Lower leg skin (tissue), 4 donors: ENCODE results near the gene LRRC26. TPM values are rescaled to one million over a fixed set of nuclear protein-coding genes. Genes with fewer than 3 reads are reported as not detected.

ENCODE experiments used
- DNase-seq, 2 donors: peaks; one replicate each; pipeline ENCODE4 v3.0.0-alpha.2; 2019; ENCODE audit warnings: low spot score in 2 of 2
- H3K4me3 ChIP-seq: fragments of 200-600 bp; sonication (generic); 2 replicates; pipeline ENCODE4 v1.5.1; 2017; ENCODE audit warnings: mild to moderate bottlenecking, low read depth; ENCODE audit not compliant: poor library complexity, severe bottlenecking
- POLR2A ChIP-seq, 2 donors: fragments of 450-650 bp; IDR thresholded peaks; one replicate each; pipeline ENCODE4 v1.6.1; 2016 to 2017; ENCODE audit warnings: antibody characterized with exemption in 2 of 2, mild to moderate bottlenecking in 1 of 2, moderate library complexity in 1 of 2
- WGBS, 2 donors: methylation state at CpG; one replicate each; pipeline ENCODE4 v1.1.5; 2018; 5-methylcytosine and 5-hydroxymethylcytosine counted together
- intact Hi-C: fragments of 100-400 bp; cut with DNase I; formaldehyde crosslinking; loops from one replicate; pipeline ENCODE4 v1.15.0; 2023; ENCODE audit warnings: low total_unique reads
- total RNA-seq, 4 donors: library from RNA; depleted of rRNA; stranded (reverse); fragments of >200 nt; gene quantifications; one replicate each; pipeline ENCODE4 v1.1.0, GENCODE V29; 2016
- TF ChIP-seq, protein P1 (sequence below), 3 donors: fragments of 450-650 bp; IDR thresholded peaks; one replicate each; pipeline ENCODE4 v1.5.1; 2016; ENCODE audit warnings: antibody characterized with exemption in 3 of 3, mild to moderate bottlenecking in 3 of 3, moderate library complexity in 2 of 3

Gene LRRC26
- total RNA-seq, 4 donors from 2014 or later, result 4.1 to 29.0 (median 21.3) TPM

DNA sequence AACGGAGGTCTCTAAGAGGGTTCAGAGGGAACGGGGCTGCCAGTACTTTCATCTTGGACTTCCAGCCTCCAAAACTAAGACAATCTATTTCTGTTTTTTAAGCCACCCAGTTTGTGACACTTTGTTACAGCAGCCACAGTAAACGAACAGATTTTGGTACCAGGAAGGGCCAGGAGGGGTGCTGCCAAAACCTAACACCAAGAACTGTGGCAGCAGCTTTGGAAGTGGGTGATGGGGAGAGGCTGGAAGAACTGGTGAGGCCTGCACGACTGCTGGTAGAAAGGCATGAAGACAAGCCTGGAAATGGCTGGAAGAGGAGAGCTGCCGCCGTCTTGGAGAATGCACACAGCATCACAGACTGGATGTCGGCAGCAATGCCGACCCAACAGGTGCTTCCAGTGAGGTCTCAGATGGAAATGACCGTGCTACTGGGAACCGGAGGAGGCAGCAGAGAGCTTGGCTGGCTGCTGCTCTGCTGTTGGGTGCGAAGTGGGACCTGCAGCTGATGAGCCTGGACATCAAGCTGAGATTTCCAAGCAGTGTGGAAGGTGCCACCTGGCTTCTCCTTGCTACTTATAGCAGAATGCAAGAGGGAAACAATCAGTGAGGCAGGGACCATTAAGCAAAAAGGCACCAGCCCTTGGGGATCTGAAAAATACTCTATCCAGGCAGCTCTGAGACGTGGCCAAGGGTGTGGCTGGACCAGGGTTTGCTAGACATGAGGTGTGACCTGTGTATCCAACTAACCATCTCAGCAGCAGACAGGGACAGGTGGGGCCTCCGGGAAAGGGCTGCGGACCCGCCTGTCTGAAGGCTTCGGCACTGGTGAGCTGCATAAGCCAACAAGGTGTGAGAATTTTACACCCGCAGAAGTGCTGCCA is 6.7 kb upstream of the LRRC26 start:
- 35 to 46% methylated on average over 17 of the region's 17 CpGs for WGBS, 2 donors
- no peak for DNase-seq
- intact Hi-C loops, result no loop called here
- no peak overlapping the region for H3K4me3 ChIP-seq
- TF ChIP-seq POLR2A (IDR thresholded peaks at IDR 0.05), result no peak
- TF ChIP-seq, protein P1, sequence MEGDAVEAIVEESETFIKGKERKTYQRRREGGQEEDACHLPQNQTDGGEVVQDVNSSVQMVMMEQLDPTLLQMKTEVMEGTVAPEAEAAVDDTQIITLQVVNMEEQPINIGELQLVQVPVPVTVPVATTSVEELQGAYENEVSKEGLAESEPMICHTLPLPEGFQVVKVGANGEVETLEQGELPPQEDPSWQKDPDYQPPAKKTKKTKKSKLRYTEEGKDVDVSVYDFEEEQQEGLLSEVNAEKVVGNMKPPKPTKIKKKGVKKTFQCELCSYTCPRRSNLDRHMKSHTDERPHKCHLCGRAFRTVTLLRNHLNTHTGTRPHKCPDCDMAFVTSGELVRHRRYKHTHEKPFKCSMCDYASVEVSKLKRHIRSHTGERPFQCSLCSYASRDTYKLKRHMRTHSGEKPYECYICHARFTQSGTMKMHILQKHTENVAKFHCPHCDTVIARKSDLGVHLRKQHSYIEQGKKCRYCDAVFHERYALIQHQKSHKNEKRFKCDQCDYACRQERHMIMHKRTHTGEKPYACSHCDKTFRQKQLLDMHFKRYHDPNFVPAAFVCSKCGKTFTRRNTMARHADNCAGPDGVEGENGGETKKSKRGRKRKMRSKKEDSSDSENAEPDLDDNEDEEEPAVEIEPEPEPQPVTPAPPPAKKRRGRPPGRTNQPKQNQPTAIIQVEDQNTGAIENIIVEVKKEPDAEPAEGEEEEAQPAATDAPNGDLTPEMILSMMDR (IDR thresholded peaks at IDR 0.05), result peak in 1 of 3 donors; percentile 29

DNA sequence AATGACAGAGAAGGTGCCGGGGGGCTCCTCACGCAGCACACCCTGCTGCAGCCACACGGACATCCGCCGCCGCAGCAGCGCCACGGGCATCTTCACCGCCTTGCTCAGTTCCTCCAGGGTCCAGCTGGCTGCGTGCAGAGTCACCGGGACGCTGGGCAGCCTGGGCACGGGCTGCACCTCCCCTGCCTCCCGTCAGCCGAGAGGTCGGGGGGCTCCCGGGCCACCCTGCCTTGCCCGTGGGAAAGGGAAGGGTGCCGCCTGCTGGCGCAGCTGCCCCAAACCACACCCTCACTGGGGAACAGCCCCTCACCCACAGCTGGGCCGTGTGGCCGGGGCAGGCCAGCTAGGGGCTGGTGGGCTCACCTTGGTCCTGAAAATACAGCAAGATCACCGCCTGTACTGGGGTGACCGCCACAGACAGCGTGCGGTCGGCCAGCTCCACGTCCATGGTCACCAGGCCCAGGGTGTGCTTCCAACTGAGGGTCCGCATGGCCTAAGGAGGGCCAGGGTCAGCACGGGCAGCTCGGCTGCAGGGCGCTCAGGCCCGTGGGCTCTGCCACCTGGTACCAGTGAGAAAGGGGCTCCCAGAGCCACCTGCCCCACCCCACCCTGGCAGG is 5.6 kb upstream of the LRRC26 start:
- 26 to 34% methylated on average over 7 to 19 of the region's 33 CpGs for WGBS, 2 donors
- TF ChIP-seq, protein P1 (IDR thresholded peaks at IDR 0.05), result no peak
- TF ChIP-seq POLR2A (IDR thresholded peaks at IDR 0.05), result no peak
- H3K4me3 ChIP-seq, result no peak overlapping the region
- no peak for DNase-seq
- intact Hi-C loops, result loop anchor here (2.0 kb wide), 1 partner anchor 55 kb away; the partner anchor contains the start of gene SLC34A3

DNA sequence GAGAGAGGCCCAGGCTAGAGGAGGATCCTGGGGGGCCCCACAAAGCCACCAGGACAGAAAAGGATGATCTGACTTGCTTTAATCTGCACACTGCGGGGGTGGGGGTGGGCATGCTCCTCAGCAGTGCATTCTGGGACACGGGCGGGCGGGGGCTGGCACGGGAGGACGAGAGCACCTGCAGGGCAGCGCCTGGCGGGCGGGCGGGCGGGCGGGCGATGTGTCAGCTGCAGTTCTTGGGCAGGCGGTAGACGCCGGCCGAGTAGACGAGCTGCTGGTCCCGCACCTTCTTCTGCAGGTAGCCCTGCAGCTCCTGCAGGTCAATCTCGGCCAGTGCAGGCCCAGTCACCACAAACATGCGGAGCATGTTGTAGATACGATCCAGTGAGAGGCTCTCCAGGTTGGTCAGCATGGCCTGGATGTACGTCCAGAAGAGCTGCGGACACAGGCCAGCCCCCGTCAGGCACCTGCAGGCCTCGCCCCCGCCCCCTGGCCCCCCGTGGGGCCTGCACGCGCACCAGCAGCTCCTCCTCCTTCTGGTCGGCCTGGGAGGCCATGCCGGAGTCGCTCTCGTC is 5.0 kb upstream of the LRRC26 start:
- no peak for DNase-seq
- WGBS, 2 donors, result 23 to 31% methylated on average over 13 to 29 of the region's 34 CpGs
- H3K4me3 ChIP-seq, result no peak overlapping the region
- intact Hi-C loops, result loop anchor here (2.0 kb wide), 1 partner anchor 56 kb away; the partner anchor contains the start of gene SLC34A3
- TF ChIP-seq, protein P1 (IDR thresholded peaks at IDR 0.05), result no peak
- TF ChIP-seq POLR2A (IDR thresholded peaks at IDR 0.05), result no peak

DNA sequence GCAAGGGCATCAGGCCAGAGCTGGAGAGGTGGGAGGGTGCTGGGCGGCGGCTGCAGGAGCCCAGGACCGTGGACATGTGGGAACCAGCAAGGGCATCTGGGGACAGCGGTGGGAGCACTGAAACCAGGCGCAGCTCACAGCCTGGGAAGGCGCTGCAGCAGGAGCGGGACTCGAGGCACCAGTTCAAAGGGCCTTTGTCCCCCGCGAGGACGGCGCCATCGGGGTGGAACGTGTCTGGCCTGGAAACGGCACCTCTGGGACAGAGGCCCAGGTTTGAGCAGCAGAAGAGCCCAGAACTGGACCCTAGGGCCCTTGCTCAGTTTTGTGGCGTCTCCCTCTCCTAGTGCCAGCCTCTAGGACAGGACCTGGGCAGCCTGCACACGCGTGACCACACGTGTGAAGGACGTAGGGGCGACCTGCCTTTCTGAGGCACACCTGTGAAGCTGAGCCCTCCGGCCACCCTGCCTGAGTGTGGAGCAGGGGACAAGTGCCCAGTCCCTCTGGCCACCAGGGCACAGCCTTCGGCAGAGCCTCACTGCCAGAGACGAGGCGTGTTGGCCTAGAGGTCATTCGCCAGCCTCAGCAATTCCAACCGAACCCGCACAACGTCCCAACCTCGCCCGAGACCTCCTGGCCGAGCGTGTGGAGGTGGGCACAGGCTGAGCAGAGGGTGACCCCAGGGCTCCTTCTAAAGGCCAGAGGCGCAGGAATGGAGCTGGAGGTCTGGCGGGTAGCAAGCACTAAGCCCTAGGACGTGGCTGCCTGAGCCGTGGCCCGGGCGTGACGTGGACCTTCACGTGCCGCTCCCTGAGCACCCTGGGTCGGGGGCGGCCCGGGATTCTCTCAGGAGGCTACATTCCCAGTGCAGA is 4.2 kb upstream of the LRRC26 start:
- intact Hi-C loops, result loop anchor here (2.0 kb wide), 1 partner anchor 57 kb away; the partner anchor contains the start of gene SLC34A3
- no peak for DNase-seq
- no peak overlapping the region for H3K4me3 ChIP-seq
- WGBS, 2 donors, result 65% methylated on average over 31 to 37 of the region's 45 CpGs
- no peak for TF ChIP-seq POLR2A (IDR thresholded peaks at IDR 0.05)
- TF ChIP-seq, protein P1 (IDR thresholded peaks at IDR 0.05), result no peak
